SU-DHL-6 (cell line): ENCODE data around the gene RNF144A.

Source experiments
- EZH2phosphoT487 ChIP-seq: fragments of 200-600 bp; sonication (generic), shearing (Covaris generic); conservative IDR thresholded peaks from 2 replicates; pipeline ENCODE4 v1.6.1; 2018; ENCODE audit warnings: mild to moderate bottlenecking, antibody characterized with exemption, low read length, moderate library complexity, mixed read lengths
- TF ChIP-seq, protein P1 (sequence below): fragments of 200-600 bp; sonication (generic); IDR thresholded peaks from one replicate; pipeline ENCODE4 v1.5.1; 2017; ENCODE audit warnings: antibody characterized with exemption, mild to moderate bottlenecking, low read length, moderate library complexity; ENCODE audit not compliant: insufficient read depth, poor library complexity, severe bottlenecking

DNA sequence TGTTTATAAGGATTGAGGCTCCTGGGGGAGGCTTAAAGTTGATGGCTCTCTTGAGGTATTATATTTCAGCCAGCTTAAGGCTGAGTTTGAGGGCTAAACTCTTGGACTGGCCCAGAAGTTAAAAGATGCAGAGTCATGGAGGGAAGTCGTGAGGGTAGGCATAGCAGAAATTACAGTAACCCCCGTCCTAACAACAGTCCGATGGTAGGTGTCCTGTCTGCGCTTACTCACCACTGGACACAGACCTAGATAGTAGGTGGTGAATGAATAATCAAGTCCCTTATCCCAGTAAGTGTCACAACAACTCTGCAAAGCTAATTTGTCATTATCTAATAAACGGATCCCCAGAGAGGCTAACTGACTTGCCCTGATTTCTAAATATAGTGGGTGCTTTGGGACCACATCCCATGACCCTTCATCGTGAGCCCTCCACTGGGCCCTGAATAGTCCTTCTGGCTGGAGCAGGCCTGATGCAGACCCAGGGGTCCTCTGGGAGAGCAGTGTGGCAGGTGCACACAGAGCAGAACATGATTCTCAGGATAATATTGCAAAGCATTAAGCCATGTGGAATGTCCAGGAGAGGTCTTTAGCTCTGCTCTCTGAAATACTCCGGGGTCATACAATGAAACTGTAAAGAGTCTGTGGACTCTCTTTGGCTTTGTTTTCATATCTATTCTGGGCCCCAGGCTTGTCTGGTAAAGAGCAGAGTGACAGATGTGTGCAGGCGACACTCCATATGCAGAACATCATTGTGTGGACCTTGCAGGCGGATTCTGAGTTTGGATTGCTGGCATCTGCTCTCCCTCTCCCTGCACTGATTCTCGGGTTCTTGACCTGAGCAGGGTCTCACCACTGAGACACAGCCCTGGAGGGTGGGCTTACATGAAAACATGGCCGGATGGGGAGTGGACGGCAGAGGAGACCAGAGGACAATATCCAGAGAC is 98.1 kb downstream of the RNF144A start:
- TF ChIP-seq, protein P1, sequence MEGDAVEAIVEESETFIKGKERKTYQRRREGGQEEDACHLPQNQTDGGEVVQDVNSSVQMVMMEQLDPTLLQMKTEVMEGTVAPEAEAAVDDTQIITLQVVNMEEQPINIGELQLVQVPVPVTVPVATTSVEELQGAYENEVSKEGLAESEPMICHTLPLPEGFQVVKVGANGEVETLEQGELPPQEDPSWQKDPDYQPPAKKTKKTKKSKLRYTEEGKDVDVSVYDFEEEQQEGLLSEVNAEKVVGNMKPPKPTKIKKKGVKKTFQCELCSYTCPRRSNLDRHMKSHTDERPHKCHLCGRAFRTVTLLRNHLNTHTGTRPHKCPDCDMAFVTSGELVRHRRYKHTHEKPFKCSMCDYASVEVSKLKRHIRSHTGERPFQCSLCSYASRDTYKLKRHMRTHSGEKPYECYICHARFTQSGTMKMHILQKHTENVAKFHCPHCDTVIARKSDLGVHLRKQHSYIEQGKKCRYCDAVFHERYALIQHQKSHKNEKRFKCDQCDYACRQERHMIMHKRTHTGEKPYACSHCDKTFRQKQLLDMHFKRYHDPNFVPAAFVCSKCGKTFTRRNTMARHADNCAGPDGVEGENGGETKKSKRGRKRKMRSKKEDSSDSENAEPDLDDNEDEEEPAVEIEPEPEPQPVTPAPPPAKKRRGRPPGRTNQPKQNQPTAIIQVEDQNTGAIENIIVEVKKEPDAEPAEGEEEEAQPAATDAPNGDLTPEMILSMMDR = no peak
- no peak for TF ChIP-seq EZH2phosphoT487
